ENCODE results near the gene EPX.

Gene EPX

DNA sequence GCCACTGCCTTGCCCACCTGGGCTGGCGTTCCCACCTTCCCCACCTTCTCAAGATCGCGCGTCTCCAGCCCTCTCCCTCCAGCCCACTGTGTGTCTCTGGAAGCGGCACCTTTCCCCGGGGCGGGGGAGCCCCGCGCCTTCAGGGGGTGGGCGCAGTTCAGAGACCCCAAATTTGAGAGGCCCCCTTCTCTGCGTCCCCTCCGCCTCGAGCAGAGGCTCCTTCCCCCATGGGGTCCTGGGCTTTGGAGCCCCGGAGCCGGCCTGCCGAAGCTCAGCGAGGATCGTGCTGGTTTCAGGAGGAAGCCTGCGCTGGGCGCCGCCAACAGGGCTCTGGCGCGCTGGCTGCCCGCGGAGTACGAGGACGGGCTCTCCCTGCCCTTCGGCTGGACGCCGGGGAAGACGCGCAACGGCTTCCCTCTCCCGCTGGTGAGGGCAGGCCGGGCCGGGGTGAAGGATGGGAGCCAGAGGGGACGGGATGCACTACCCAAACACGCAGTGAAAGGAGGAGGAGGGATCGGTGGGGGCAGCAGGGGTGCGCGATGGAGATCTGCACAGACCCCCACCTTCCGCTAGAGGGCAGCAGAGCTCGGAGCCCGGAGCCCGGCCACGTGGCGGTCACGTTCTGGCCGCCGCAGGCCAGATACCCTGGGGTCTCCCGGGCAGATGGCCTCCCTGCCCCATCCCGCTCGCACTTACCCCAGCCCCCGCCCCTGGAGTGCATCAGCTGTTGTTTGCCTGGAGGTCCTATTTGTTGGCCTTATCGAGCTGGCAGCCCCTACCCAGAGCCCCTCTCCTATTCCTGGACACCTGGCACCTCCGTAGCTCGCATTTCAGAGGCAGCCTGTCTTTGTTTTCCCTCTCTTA is 57.0 kb downstream of the EPX start:
- in situ Hi-C loops (cut with HindIII; ENCODE audit: low sequenced_read_pairs): no loop called here

DNA sequence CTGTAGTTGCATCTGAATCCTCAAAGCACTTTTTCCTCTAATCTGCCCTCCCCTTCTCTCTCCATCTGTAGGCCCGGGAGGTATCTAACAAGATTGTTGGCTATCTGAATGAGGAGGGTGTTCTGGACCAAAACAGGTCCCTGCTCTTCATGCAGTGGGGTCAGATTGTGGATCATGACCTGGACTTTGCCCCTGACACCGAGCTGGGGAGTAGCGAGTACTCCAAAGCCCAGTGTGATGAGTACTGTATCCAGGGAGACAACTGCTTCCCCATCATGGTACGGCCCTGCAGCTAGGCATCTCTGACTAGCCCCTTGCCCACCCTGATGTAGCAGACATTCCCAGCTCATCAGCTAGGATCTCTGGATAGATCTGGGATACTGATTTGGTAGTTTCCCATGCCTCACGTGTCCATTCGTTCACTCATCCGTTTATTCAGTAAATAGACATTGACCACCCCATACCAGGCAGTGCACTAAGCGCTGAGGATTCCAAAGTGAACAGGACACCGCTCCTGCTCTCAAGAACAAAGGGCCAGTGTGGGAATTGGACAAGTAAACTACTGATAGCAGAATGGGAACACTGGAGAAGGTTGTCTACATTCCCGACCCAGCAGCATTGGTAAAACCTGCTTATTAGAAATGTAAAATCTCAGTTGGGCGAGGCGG is 58.0 kb downstream of the EPX start:
- in situ Hi-C loops (cut with HindIII; ENCODE audit: low sequenced_read_pairs): no loop called here

DNA sequence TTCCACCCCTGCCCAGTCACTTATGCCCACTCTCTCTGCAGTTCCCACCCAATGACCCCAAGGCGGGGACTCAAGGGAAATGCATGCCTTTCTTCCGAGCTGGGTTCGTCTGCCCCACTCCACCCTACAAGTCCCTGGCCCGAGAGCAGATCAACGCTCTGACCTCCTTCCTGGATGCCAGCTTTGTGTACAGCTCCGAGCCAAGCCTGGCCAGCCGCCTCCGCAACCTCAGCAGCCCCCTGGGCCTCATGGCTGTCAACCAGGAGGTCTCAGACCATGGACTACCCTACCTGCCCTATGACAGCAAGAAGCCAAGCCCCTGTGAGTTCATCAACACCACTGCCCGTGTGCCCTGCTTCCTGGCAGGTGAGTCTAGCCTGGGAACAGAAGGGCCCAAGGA is 59.6 kb downstream of the EPX start:
- in situ Hi-C loops (cut with HindIII; ENCODE audit: low sequenced_read_pairs): no loop called here

DNA sequence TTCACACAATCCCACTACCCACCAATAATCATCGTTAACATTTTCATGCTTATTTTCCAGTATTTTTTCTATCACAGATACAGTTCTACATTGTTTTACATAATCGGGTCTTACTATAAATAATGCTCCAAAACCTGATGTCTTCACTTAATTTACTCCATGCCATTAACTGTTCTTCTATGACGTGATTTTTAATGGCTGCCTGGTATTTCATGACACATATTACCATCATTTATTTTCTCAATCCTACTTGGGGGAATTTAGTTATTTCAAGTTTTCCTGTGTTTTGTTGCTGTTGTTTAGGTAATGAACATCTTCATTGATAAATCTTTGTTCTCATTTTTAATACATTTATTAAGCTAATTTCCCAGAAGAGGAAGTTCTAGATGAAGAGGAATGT is 60.6 kb downstream of the EPX start:
- in situ Hi-C loops (cut with HindIII; ENCODE audit: low sequenced_read_pairs): no loop called here

Data from DLD1 (cell line).